PFSK-1 (cell line): ENCODE data around the gene CTNNA1.

ENCODE experiments used
- FOXP2 ChIP-seq: optimal IDR thresholded peaks from 2 replicates; pipeline ENCODE3; 2011; ENCODE audit warnings: borderline replicate concordance, control low read depth, inconsistent platforms; ENCODE audit not compliant: insufficient read depth; ENCODE audit errors: extremely low read length, extremely low read depth
- POLR2AphosphoS5 ChIP-seq: IDR thresholded peaks from 2 replicates; pipeline ENCODE4 v1.6.1; 2012; ENCODE audit warnings: low read depth, mild to moderate bottlenecking, control low read depth, low read length, moderate library complexity
- REST ChIP-seq, 2 experiments: IDR thresholded peaks; 2 replicates each; pipeline versions ENCODE4 v1.6.1 to v1.8.0; 2011 to 2012; ENCODE audit warnings: low read depth in 2 of 2, low read length in 2 of 2, control low read depth in 1 of 2, inconsistent platforms in 1 of 2, mild to moderate bottlenecking in 1 of 2, moderate library complexity in 1 of 2; ENCODE audit not compliant: insufficient read depth in 1 of 2
- SIN3A ChIP-seq: IDR thresholded peaks from 2 replicates; pipeline ENCODE4 v1.6.1; 2012; ENCODE audit warnings: mild to moderate bottlenecking, low read length, moderate library complexity, borderline replicate concordance; ENCODE audit not compliant: insufficient read depth
- TAF1 ChIP-seq: IDR thresholded peaks from 2 replicates; pipeline ENCODE4 v1.6.1; 2012; ENCODE audit warnings: low read length, control low read depth, borderline replicate concordance; ENCODE audit not compliant: insufficient read depth

DNA sequence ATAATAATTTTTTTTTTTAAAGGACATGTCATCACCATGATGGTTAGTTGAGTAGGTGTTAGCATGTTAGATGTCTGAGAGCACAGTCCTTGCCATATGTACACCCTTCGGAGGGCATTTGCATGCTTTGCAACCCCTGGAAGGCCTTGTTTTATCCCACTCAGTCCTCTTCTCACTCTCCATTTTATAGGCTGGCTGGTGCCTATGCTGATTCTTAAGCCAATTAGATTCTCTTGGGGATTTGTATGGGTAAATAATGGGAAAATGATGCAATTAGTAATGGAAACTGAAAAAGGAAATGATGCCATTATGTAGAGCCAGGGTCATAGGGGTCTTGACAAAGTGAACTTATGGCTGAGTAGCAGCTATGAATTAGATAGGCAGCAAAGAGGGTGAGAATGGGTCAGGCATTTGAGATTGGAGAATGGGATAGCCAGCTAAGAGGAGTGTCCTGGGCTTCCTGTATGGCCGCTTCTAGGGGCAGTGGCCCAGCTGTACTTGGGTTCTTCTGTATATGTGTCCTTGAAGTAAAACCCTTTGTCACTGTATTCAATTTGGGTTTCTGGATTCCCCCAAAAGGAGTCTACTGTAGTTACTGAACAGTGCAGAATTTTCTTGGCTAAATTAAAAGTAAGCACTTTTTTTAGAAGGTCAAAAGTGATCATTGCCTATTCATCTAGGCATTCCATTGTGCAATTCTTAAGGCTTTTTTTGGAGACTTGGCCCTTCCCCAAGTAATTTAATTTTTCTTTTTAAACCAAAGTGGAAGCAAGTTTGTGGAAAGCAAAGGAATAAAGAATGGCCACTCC, 90.3 kb downstream of the CTNNA1 start:
- no peak for TF ChIP-seq POLR2AphosphoS5
- no peak for TF ChIP-seq REST (IDR thresholded peaks at IDR 0.05; ENCODE audit: insufficient read depth in 1 of 2, low read depth in 2 of 2, low read length in 2 of 2)
- no peak for TF ChIP-seq TAF1
- TF ChIP-seq SIN3A: no peak
- TF ChIP-seq FOXP2: no peak
